ENCODE results near the gene RAVER1. TPM values are rescaled to one million over a fixed set of nuclear protein-coding genes. Genes with fewer than 3 reads are reported as not detected.
"Not testable (repeated sequence)": the region's sequence is repeated elsewhere in the genome, so short reads cannot be mapped to it uniquely, and the experiment has no call there.

Gene RAVER1
- total RNA-seq, 2 experiments from 2014 or later, result 35.7 to 90.7 TPM

- POLR2A ChIA-PET, result interaction anchor here (0.6 kb wide), 1 partner anchor 54 kb away, joined by 6 read pairs; no protein-coding TSS in a partner anchor
- Histone ChIP-seq H4K20me1 (ENCODE audit: insufficient read depth, low read length) (no peaks in the 10 kb centered on the region), H3K9me3 (ENCODE audit: low read length) (no peaks in the 10 kb centered on the region), H2AFZ (ENCODE audit: low read length) (no peak overlapping the region), H3K4me2 (ENCODE audit: low read length) (no peak overlapping the region), H3K36me3 (ENCODE audit: insufficient read depth, low read length) (peaks cover 23% of the 10 kb centered on the region; the same call in 1 of the 2 replicates), H3K4me3 (ENCODE audit: low read depth, low read length, poor library complexity, severe bottlenecking) (no peak overlapping the region), H3K79me2 (ENCODE audit: insufficient read depth, low read depth, low read length) (no peaks in the 10 kb centered on the region), H3K4me1 (ENCODE audit: insufficient read depth, low read length, poor library complexity, severe bottlenecking) (peaks cover 31% of the 10 kb centered on the region), H3K27ac (ENCODE audit: low read depth, low read length, poor library complexity, severe bottlenecking) (no peak overlapping the region), H3K9me2 (ENCODE audit: insufficient read depth, low read length) (no peaks in the 10 kb centered on the region)
- no peak for DNase-seq (ENCODE audit: low spot score)
- intact Hi-C loops (cut with micrococcal nuclease; ENCODE audit: unreplicated experiment), result no loop called here
- no TSS peak for BruUV-seq (replicated peaks)
- CTCF ChIA-PET (ENCODE audit: unreplicated experiment), result no interaction called here
- no peak for TF ChIP-seq EZH2phosphoT487 (IDR thresholded peaks at IDR 0.05; ENCODE audit: borderline replicate concordance, low read depth, low read length)
- TF ChIP-seq CTCF (conservative IDR thresholded peaks at IDR 0.05; ENCODE audit: low read length), result no peak
Observed at GRCh38 chr19:10283301-10284064, 49.8 kb downstream of the RAVER1 start.

- H3K36me3 ChIP-seq (ENCODE audit: insufficient read depth, low read length), result peaks cover 23% of the 10 kb centered on the region; the same call in 1 of the 2 replicates
- H3K9me2 ChIP-seq (ENCODE audit: insufficient read depth, low read length); H2AFZ ChIP-seq (ENCODE audit: low read length); BruUV-seq (replicated peaks); H3K4me3 ChIP-seq (ENCODE audit: low read depth, low read length, poor library complexity, severe bottlenecking); intact Hi-C loops (cut with micrococcal nuclease; ENCODE audit: unreplicated experiment); H3K9me3 ChIP-seq (ENCODE audit: low read length); H4K20me1 ChIP-seq (ENCODE audit: insufficient read depth, low read length); H3K79me2 ChIP-seq (ENCODE audit: insufficient read depth, low read depth, low read length); DNase-seq (ENCODE audit: low spot score); CTCF ChIA-PET (ENCODE audit: unreplicated experiment); H3K27ac ChIP-seq (ENCODE audit: low read depth, low read length, poor library complexity, severe bottlenecking); H3K4me2 ChIP-seq (ENCODE audit: low read length): not testable (repeated sequence)
- POLR2A ChIA-PET, result interaction anchor here (0.6 kb wide), 1 partner anchor 44 kb away, joined by 3 read pairs; no protein-coding TSS in a partner anchor
- H3K4me1 ChIP-seq (ENCODE audit: insufficient read depth, low read length, poor library complexity, severe bottlenecking), result peaks cover 18% of the 10 kb centered on the region
Observed at GRCh38 chr19:10282043-10282442, 51.3 kb downstream of the RAVER1 start.

- TF ChIP-seq CTCF (conservative IDR thresholded peaks at IDR 0.05; ENCODE audit: low read length) (no peak), EZH2phosphoT487 (IDR thresholded peaks at IDR 0.05; ENCODE audit: borderline replicate concordance, low read depth, low read length) (no peak)
- Histone ChIP-seq H3K36me3 (ENCODE audit: insufficient read depth, low read length) (0 out of 2 replicates have a peak, but pooled peaks cover 12% of the 10 kb centered on the region), H3K4me3 (ENCODE audit: low read depth, low read length, poor library complexity, severe bottlenecking) (no peak overlapping the region), H3K9me2 (ENCODE audit: insufficient read depth, low read length) (no peaks in the 10 kb centered on the region), H3K4me2 (ENCODE audit: low read length) (no peak overlapping the region), H3K79me2 (ENCODE audit: insufficient read depth, low read depth, low read length) (no peaks in the 10 kb centered on the region), H2AFZ (ENCODE audit: low read length) (no peak overlapping the region), H3K9me3 (ENCODE audit: low read length) (no peaks in the 10 kb centered on the region), H4K20me1 (ENCODE audit: insufficient read depth, low read length) (no peaks in the 10 kb centered on the region), H3K27ac (ENCODE audit: low read depth, low read length, poor library complexity, severe bottlenecking) (no peak overlapping the region), H3K4me1 (ENCODE audit: insufficient read depth, low read length, poor library complexity, severe bottlenecking) (no peaks in the 10 kb centered on the region)
- ChIA-PET CTCF (ENCODE audit: unreplicated experiment) (no interaction called here), POLR2A (interaction anchor here (0.7 to 1.3 kb wide), 4 partner anchors 8 to 54 kb away, joined by 3 read pairs; partner anchors contain the start of gene ICAM5)
- intact Hi-C loops (cut with micrococcal nuclease; ENCODE audit: unreplicated experiment), result no loop called here
- no TSS peak for BruUV-seq (replicated peaks)
- no peak for DNase-seq (ENCODE audit: low spot score)
Observed at GRCh38 chr19:10279737-10280442, 53.4 kb downstream of the RAVER1 start.

Data from OCI-LY7 (cell line).